Endometrial microvascular endothelial cells (primary cell): Measurements from ENCODE around the gene RHEBL1. TPM values are rescaled to one million over a fixed set of nuclear protein-coding genes. Genes with fewer than 3 reads are reported as not detected.

ENCODE experiments used
- in situ Hi-C: cut with HindIII; loops from 2 replicates; pipeline ENCODE4 v1.10.0; 2017; ENCODE audit warnings: low sequenced_read_pairs, low pct_unique_long_range_greater_than_20kb; ENCODE audit errors: inconsistent ontology term
- total RNA-seq: library from RNA; depleted of rRNA; stranded (reverse); fragments of >200 nt; gene quantifications from one replicate; pipeline ENCODE4 v1.2.3, GENCODE V29; 2015; ENCODE audit errors: inconsistent ontology term

Gene RHEBL1
- total RNA-seq, 1 donor from 2014 or later, result 0.46 TPM

- in situ Hi-C loops, result no loop called here
Observed at GRCh38 chr12:49040364-49040855, 29.4 kb downstream of the RHEBL1 start.

GRCh38 chr12:49039421-49040363 is 30.1 kb downstream of the RHEBL1 start:
- in situ Hi-C loops, result no loop called here

- in situ Hi-C loops, result no loop called here
Observed at GRCh38 chr12:49038291-49038955, 31.4 kb downstream of the RHEBL1 start.

- in situ Hi-C loops, result no loop called here
Observed at GRCh38 chr12:49037947-49038237, 31.9 kb downstream of the RHEBL1 start.

- in situ Hi-C loops, result no loop called here
Observed at GRCh38 chr12:49037111-49037946, 32.5 kb downstream of the RHEBL1 start.

GRCh38 chr12:49036029-49036428 is 33.8 kb downstream of the RHEBL1 start:
- in situ Hi-C loops, result no loop called here

- in situ Hi-C loops, result no loop called here
Observed at GRCh38 chr12:49034286-49034622, 35.5 kb downstream of the RHEBL1 start.

- in situ Hi-C loops, result no loop called here
Observed at GRCh38 chr12:49033611-49034285, 36.0 kb downstream of the RHEBL1 start.

- in situ Hi-C loops, result no loop called here
Observed at GRCh38 chr12:49032679-49033447, 36.9 kb downstream of the RHEBL1 start.

- in situ Hi-C loops, result no loop called here
Observed at GRCh38 chr12:49032276-49032675, 37.5 kb downstream of the RHEBL1 start.

- in situ Hi-C loops, result no loop called here
Observed at GRCh38 chr12:49031573-49032161, 38.1 kb downstream of the RHEBL1 start.

- in situ Hi-C loops, result no loop called here
Observed at GRCh38 chr12:49030714-49031572, 38.8 kb downstream of the RHEBL1 start.

GRCh38 chr12:49030119-49030518 is 39.7 kb downstream of the RHEBL1 start:
- in situ Hi-C loops, result no loop called here

- in situ Hi-C loops, result no loop called here
Observed at GRCh38 chr12:49028666-49029275, 41.0 kb downstream of the RHEBL1 start.

- in situ Hi-C loops, result no loop called here
Observed at GRCh38 chr12:49027846-49028555, 41.8 kb downstream of the RHEBL1 start.
